ENCODE measurements around the gene PTPRM.

Gene PTPRM

GRCh38 chr18:7812431-7813063 is 245.4 kb downstream of the PTPRM start:
- no peak for DNase-seq

- DNase-seq, result no peak
Observed at GRCh38 chr18:7813131-7813530, 246.0 kb downstream of the PTPRM start.

- no peak for DNase-seq
Observed at GRCh38 chr18:7814754-7815315, 247.7 kb downstream of the PTPRM start.

GRCh38 chr18:7815787-7816186 is 248.7 kb downstream of the PTPRM start:
- no peak for DNase-seq

- no peak for DNase-seq
Observed at GRCh38 chr18:7817575-7818230, 250.6 kb downstream of the PTPRM start.

GRCh38 chr18:7821784-7822183 is 254.7 kb downstream of the PTPRM start:
- no peak for DNase-seq

GRCh38 chr18:7822435-7823331 is 255.6 kb downstream of the PTPRM start:
- DNase-seq, result no peak

- no peak for DNase-seq
Observed at GRCh38 chr18:7824970-7825369, 257.9 kb downstream of the PTPRM start.

- DNase-seq, result no peak
Observed at GRCh38 chr18:7830468-7830867, 263.4 kb downstream of the PTPRM start.

GRCh38 chr18:7839548-7839947 is 272.4 kb downstream of the PTPRM start:
- no peak for DNase-seq

- DNase-seq, result no peak
Observed at GRCh38 chr18:7840411-7840810, 273.3 kb downstream of the PTPRM start.

GRCh38 chr18:7844017-7844416 is 276.9 kb downstream of the PTPRM start:
- no peak for DNase-seq

- no peak for DNase-seq
Observed at GRCh38 chr18:7844418-7844817, 277.3 kb downstream of the PTPRM start.

- no peak for DNase-seq
Observed at GRCh38 chr18:7846335-7846734, 279.2 kb downstream of the PTPRM start.

- no peak for DNase-seq
Observed at GRCh38 chr18:7847357-7848053, 280.4 kb downstream of the PTPRM start.

GRCh38 chr18:7848054-7848412 is 280.9 kb downstream of the PTPRM start:
- DNase-seq, result no peak

GRCh38 chr18:7850446-7850845 is 283.3 kb downstream of the PTPRM start:
- no peak for DNase-seq

GRCh38 chr18:7855028-7855427 is 287.9 kb downstream of the PTPRM start:
- DNase-seq, result no peak

GRCh38 chr18:7855671-7856070 is 288.6 kb downstream of the PTPRM start:
- DNase-seq, result no peak

- DNase-seq, result no peak
Observed at GRCh38 chr18:7856116-7856515, 289.0 kb downstream of the PTPRM start.

GRCh38 chr18:7856733-7857132 is 289.6 kb downstream of the PTPRM start:
- no peak for DNase-seq

- no peak for DNase-seq
Observed at GRCh38 chr18:7857562-7857961, 290.4 kb downstream of the PTPRM start.

- no peak for DNase-seq
Observed at GRCh38 chr18:7859122-7859521, 292.0 kb downstream of the PTPRM start.

All from inflammatory macrophage treated with lipopolysaccharide for 1 hour (primary cell).